ENCODE data around the gene ASB8. TPM values are rescaled to one million over a fixed set of nuclear protein-coding genes. Genes with fewer than 3 reads are reported as not detected.
A peak's percentile ranks its signal among the peaks of the same experiment; 100 is the strongest.
"Not testable (repeated sequence)": the region's sequence is repeated elsewhere in the genome, so short reads cannot be mapped to it uniquely, and the experiment has no call there.

The ASB8 gene
- total and polyA plus RNA-seq, 2 of the 4 experiments (the other 2 are of a cell fraction): 22.9 to 26.7 TPM

DNA sequence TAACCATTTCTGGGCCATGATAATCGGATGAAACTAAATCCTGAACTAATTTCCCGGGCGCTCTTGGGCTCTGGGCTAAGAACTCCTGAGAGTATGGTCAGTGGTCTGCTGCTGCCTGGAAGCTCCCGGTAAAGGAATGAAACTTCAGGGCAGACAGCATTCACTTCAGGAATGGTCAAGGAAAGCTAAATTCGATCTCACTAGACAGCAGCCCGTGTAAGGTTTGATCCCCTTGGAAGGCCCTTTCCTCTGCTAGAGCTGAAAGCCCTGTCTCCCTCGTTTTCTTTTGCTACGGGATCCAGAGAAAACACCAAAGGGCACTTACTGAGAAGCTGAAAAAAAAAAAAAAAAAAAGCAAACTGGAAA, 680 bp downstream of the ASB8 start:
- Histone ChIP-seq H2BK20ac (ENCODE audit: low read depth, low read length) (no peak overlapping the region), H3K23ac (ENCODE audit: low read depth, low read length) (peak overlapping the region; percentile 67; the same call in 1 of the 2 replicates), H3K4me3 (ENCODE audit: insufficient read depth, low read depth, low read length) (peak overlapping the region; percentile 68), H2AFZ (replicated peaks; ENCODE audit: low read length, poor library complexity) (peak overlapping the region; percentile 77), H4K8ac (ENCODE audit: low read depth in 2 of 2, low read length in 2 of 2) (peak overlapping the region in 1 of 2 experiments; percentile 79; a peak in 2 of 4 replicates), H3K18ac (ENCODE audit: low read depth, low read length) (no peak overlapping the region), H3K9me3 (ENCODE audit: control insufficient read depth, insufficient read depth, low read length) (no peaks in the 10 kb centered on the region), H2BK5ac (ENCODE audit: low read depth, low read length, poor library complexity, severe bottlenecking) (no peak overlapping the region), H3K9me1 (ENCODE audit: insufficient read depth, low read length) (peaks cover 5% of the 10 kb centered on the region), H3K36me3 (ENCODE audit: control insufficient read depth, insufficient read depth, low read length) (peaks cover 9% of the 10 kb centered on the region), H3K27me3 (ENCODE audit: control insufficient read depth, insufficient read depth, low read length) (no peaks in the 10 kb centered on the region), H3K27ac (ENCODE audit: insufficient read depth, low read length) (peak overlapping the region; percentile 38), H3K14ac (replicated peaks; ENCODE audit: low read depth, low read length) (peak overlapping the region; percentile 13; the same call in 1 of the 2 replicates), H3K4ac (ENCODE audit: low read depth, low read length) (peak overlapping the region; percentile 61), H3K79me1 (ENCODE audit: low read depth in 1 of 2, low read length in 2 of 2) (peaks cover 3 to 23% of the 10 kb centered on the region in 2 experiments; a peak in 3 of 4 replicates), H2BK120ac (ENCODE audit: low read depth, low read length) (no peak overlapping the region), H2BK15ac (ENCODE audit: low read depth, low read length) (no peak overlapping the region), H3K56ac (ENCODE audit: extremely low read depth, insufficient read depth, low read length) (no peak overlapping the region), H3K4me1 (ENCODE audit: control insufficient read depth, insufficient read depth, low read length) (peaks cover 2% of the 10 kb centered on the region; the same call in 1 of the 2 replicates), H4K91ac (ENCODE audit: insufficient read depth, low read depth, low read length) (no peak overlapping the region), H3K9ac (ENCODE audit: low read depth, low read length) (peak overlapping the region; percentile 77), H4K20me1 (ENCODE audit: insufficient read depth, low read length) (no peaks in the 10 kb centered on the region), H4K5ac (ENCODE audit: low read depth, low read length) (peak overlapping the region; percentile 62; the same call in 1 of the 2 replicates), H2AK9ac (replicated peaks; ENCODE audit: low read depth, low read length, poor library complexity) (peak overlapping the region; percentile 85), H3K4me2 (ENCODE audit: low read depth, low read length) (peak overlapping the region; percentile 99), H2AK5ac (ENCODE audit: low read depth, low read length) (peak overlapping the region; percentile 15; the same call in 1 of the 2 replicates)
- ATAC-seq (ENCODE audit: low read depth) (no peak), DNase-seq (peak; percentile 3)
- in situ Hi-C loops (cut with MboI; ENCODE audit: low sequenced_read_pairs): no loop called here
- CTCF ChIA-PET: interaction anchor here (0.8 to 1.2 kb wide), 2 partner anchors 26 to 30 kb away, joined by 3 to 4 read pairs; no protein-coding TSS in a partner anchor
- TF ChIP-seq, protein P1, sequence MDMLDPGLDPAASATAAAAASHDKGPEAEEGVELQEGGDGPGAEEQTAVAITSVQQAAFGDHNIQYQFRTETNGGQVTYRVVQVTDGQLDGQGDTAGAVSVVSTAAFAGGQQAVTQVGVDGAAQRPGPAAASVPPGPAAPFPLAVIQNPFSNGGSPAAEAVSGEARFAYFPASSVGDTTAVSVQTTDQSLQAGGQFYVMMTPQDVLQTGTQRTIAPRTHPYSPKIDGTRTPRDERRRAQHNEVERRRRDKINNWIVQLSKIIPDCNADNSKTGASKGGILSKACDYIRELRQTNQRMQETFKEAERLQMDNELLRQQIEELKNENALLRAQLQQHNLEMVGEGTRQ (IDR thresholded peaks at IDR 0.05; ENCODE audit: low read depth, low read length): no peak
- no peak for TF ChIP-seq RAD21 (IDR thresholded peaks at IDR 0.05; ENCODE audit: low read length)
- BruUV-seq (replicated peaks): no TSS peak
- WGBS, 2 experiments (ENCODE audit: extremely low coverage in 2 of 2, insufficient read length in 1 of 2): 74% methylated on average over 3 of the region's 8 CpGs; no CpG with 5 or more reads in 1 of the 2 experiments
- dilution Hi-C loops (cut with HindIII; ENCODE audit: low sequenced_read_pairs, unreplicated experiment): no loop called here
- intact Hi-C loops (cut with micrococcal nuclease): loop anchor here (2.0 kb wide), 1 partner anchor 50 kb away; the partner anchor contains the start of gene SENP1
- POLR2A ChIA-PET (ENCODE audit: unreplicated experiment): interaction anchor here (0.6 kb wide), 1 partner anchor 9 kb away, joined by 6 read pairs; no protein-coding TSS in a partner anchor

DNA sequence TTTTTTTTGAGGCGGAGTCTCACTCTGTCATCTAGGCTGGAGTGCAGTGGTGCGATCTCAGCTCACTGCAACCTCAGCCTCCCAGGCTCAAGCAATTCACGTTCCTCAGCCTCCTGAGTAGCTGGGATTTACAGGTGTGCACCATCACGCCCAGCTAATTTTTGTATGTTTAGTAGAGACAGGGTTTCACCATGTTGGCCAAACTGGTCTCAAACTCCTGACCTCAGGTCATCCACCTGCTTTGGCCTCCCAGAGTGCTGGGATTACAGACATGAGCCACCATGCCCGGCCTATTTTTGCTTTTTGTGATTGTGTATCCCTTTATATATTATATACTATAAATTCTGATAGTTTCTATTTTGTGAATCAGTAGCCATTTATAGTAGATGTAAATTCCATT, 1.5 kb downstream of the ASB8 start:
- intact Hi-C loops (cut with micrococcal nuclease): loop anchor here (2.0 kb wide), 1 partner anchor 49 kb away; the partner anchor contains the start of gene SENP1
- H4K5ac ChIP-seq (ENCODE audit: low read depth, low read length); dilution Hi-C loops (cut with HindIII; ENCODE audit: low sequenced_read_pairs, unreplicated experiment); H4K91ac ChIP-seq (ENCODE audit: insufficient read depth, low read depth, low read length); H2BK15ac ChIP-seq (ENCODE audit: low read depth, low read length); H3K56ac ChIP-seq (ENCODE audit: extremely low read depth, insufficient read depth, low read length); BruUV-seq (replicated peaks); H3K9me1 ChIP-seq (ENCODE audit: insufficient read depth, low read length); CTCF ChIA-PET; H2AK9ac ChIP-seq (replicated peaks; ENCODE audit: low read depth, low read length, poor library complexity); H3K4ac ChIP-seq (ENCODE audit: low read depth, low read length); H3K4me2 ChIP-seq (ENCODE audit: low read depth, low read length); H3K4me3 ChIP-seq (ENCODE audit: insufficient read depth, low read depth, low read length); H3K9me3 ChIP-seq (ENCODE audit: control insufficient read depth, insufficient read depth, low read length); H3K18ac ChIP-seq (ENCODE audit: low read depth, low read length); H3K27ac ChIP-seq (ENCODE audit: insufficient read depth, low read length); H4K20me1 ChIP-seq (ENCODE audit: insufficient read depth, low read length); ATAC-seq (ENCODE audit: low read depth); H3K27me3 ChIP-seq (ENCODE audit: control insufficient read depth, insufficient read depth, low read length); H3K14ac ChIP-seq (replicated peaks; ENCODE audit: low read depth, low read length); H2BK20ac ChIP-seq (ENCODE audit: low read depth, low read length); in situ Hi-C loops (cut with MboI; ENCODE audit: low sequenced_read_pairs); H3K9ac ChIP-seq (ENCODE audit: low read depth, low read length); DNase-seq; POLR2A ChIA-PET (ENCODE audit: unreplicated experiment); H2BK120ac ChIP-seq (ENCODE audit: low read depth, low read length); H4K8ac ChIP-seq (ENCODE audit: low read depth in 2 of 2, low read length in 2 of 2); H2AFZ ChIP-seq (replicated peaks; ENCODE audit: low read length, poor library complexity); H2BK5ac ChIP-seq (ENCODE audit: low read depth, low read length, poor library complexity, severe bottlenecking); H3K23ac ChIP-seq (ENCODE audit: low read depth, low read length); H2AK5ac ChIP-seq (ENCODE audit: low read depth, low read length); H3K4me1 ChIP-seq (ENCODE audit: control insufficient read depth, insufficient read depth, low read length): not testable (repeated sequence)
- Histone ChIP-seq H3K79me1 (ENCODE audit: low read depth in 1 of 2, low read length in 2 of 2) (peaks cover 3 to 25% of the 10 kb centered on the region in 2 experiments; a peak in 3 of 4 replicates), H3K36me3 (ENCODE audit: control insufficient read depth, insufficient read depth, low read length) (peaks cover 17% of the 10 kb centered on the region)
- WGBS, 2 experiments (ENCODE audit: extremely low coverage in 2 of 2, insufficient read length in 1 of 2): no CpG with 5 or more reads among the region's 5 CpGs

Measured in IMR-90 (cell line).